ENCODE data around the gene C20orf204. TPM values are rescaled to one million over a fixed set of nuclear protein-coding genes. Genes with fewer than 3 reads are reported as not detected.

The C20orf204 gene
- total and polyA plus RNA-seq, 2 of the 8 experiments (the other 6 are each of a cell fraction or from before 2014, with no cell fraction given) = 0.39 to 0.52 TPM

GRCh38 chr20:64055396-64055892 lies 19.5 kb downstream of the C20orf204 start:
- H3K4me1 ChIP-seq (replicated peaks in 1 of 4; ENCODE audit: control insufficient read depth in 3 of 4, insufficient read depth in 4 of 4, low read length in 3 of 4) = peaks cover 0 to 20% (median 15%) of the 10 kb centered on the region in 4 experiments; a peak in 6 of 7 replicates
- no peak for DNase-seq (ENCODE audit: low read depth in 1 of 2, low spot score in 2 of 2)
- H2BK5ac ChIP-seq (ENCODE audit: low read depth, low read length) = no peak overlapping the region
- no peak overlapping the region for H3K4ac ChIP-seq (replicated peaks; ENCODE audit: insufficient read length, low read depth, low read length)
- H2AK5ac ChIP-seq (ENCODE audit: low read depth, low read length) = no peak overlapping the region
- no peaks in the 10 kb centered on the region for H3K9me3 ChIP-seq (ENCODE audit: insufficient read depth in 2 of 2, low read depth in 1 of 2, low read length in 1 of 2)
- no peak overlapping the region for H3K4me2 ChIP-seq (ENCODE audit: insufficient read depth in 1 of 2, low read depth in 2 of 2, low read length in 2 of 2)
- no peak overlapping the region for H3K9ac ChIP-seq (replicated peaks in 1 of 4; ENCODE audit: extremely low read depth in 1 of 4, low read depth in 3 of 4, low read length in 3 of 4)
- no peaks in the 10 kb centered on the region for H3K79me2 ChIP-seq (ENCODE audit: control insufficient read depth in 1 of 2, insufficient read depth in 2 of 2, low read length in 2 of 2)
- H3K4me3 ChIP-seq (ENCODE audit: extremely low read depth in 1 of 4, insufficient read depth in 2 of 4, low read depth in 3 of 4, low read length in 4 of 4) = no peak overlapping the region
- H3K14ac ChIP-seq (ENCODE audit: insufficient read length) = no peak overlapping the region
- FAIRE-seq = no peak
- TF ChIP-seq SIRT6 (IDR thresholded peaks at IDR 0.05; ENCODE audit: low read length) (no peak), KDM1A (IDR thresholded peaks at IDR 0.05; ENCODE audit: borderline replicate concordance, low read length) (peak; percentile 78; the same call in 1 of the 2 replicates), HDAC2 (IDR thresholded peaks at IDR 0.05; ENCODE audit: borderline replicate concordance in 1 of 2, low read depth in 2 of 2, low read length in 2 of 2) (peak in 1 of 2 experiments; percentile 24; a peak in 1 of 4 replicates)
- no peaks in the 10 kb centered on the region for H4K20me1 ChIP-seq (replicated peaks in 1 of 2; ENCODE audit: control insufficient read depth in 1 of 2, insufficient read depth in 2 of 2, low read length in 2 of 2)
- no peak overlapping the region; the same call in 1 of the 2 replicates for H3K18ac ChIP-seq (ENCODE audit: extremely low read depth, low read length)
- H3K79me1 ChIP-seq (ENCODE audit: low read depth, low read length) = no peaks in the 10 kb centered on the region
- H2BK120ac ChIP-seq (replicated peaks; ENCODE audit: low read depth, low read length) = no peak overlapping the region
- H2BK20ac ChIP-seq (ENCODE audit: low read length) = no peak overlapping the region
- no peak overlapping the region for H4K5ac ChIP-seq (ENCODE audit: insufficient read length, low read depth, low read length)
- POLR2A ChIA-PET (ENCODE audit: partially characterized antibody) = interaction anchor here (1.2 kb wide), 1 partner anchor 19 kb away, joined by 4 read pairs; the partner anchor contains the start of gene C20orf204
- peaks cover 2 to 20% (median 10%) of the 10 kb centered on the region in 4 experiments for H3K27me3 ChIP-seq (replicated peaks in 1 of 4; ENCODE audit: control insufficient read depth in 3 of 4, extremely low read depth in 1 of 4, insufficient read depth in 3 of 4, low read length in 3 of 4)
- H4K8ac ChIP-seq (ENCODE audit: extremely low read depth, insufficient read depth, low read length) = no peak overlapping the region; the same call in 1 of the 2 replicates
- no peak overlapping the region for H2BK15ac ChIP-seq (ENCODE audit: low read length)
- H3K23me2 ChIP-seq (ENCODE audit: low read depth, low read length) = no peaks in the 10 kb centered on the region
- no peak overlapping the region for H2AFZ ChIP-seq (ENCODE audit: low read length)
- H3K27ac ChIP-seq (ENCODE audit: low read depth, low read length) = no peak overlapping the region
- no peak overlapping the region for H3K23ac ChIP-seq (ENCODE audit: insufficient read length)
- no peak overlapping the region for H2BK12ac ChIP-seq (ENCODE audit: low read depth, low read length)
- CTCF ChIA-PET (ENCODE audit: partially characterized antibody) = interaction anchor here (0.6 to 15.0 kb wide), 10 partner anchors 9 to 75 kb away, joined by 3 to 139 read pairs (median 8); partner anchors contain the start of genes LKAAEAR1, OPRL1, PRPF6 and RGS19
- no peaks in the 10 kb centered on the region for H3K36me3 ChIP-seq (ENCODE audit: control insufficient read depth in 2 of 4, insufficient read depth in 4 of 4, low read length in 3 of 4)
- H3K56ac ChIP-seq (replicated peaks; ENCODE audit: insufficient read length, low read depth, low read length) = no peak overlapping the region
- WGBS, 2 experiments (ENCODE audit: extremely low coverage in 1 of 2, insufficient coverage in 1 of 2, insufficient read length in 1 of 2, insufficient replicate concordance in 2 of 2, low coverage in 1 of 2, low lambda C conversion rate in 2 of 2, missing lambda C conversion rate in 1 of 2) = 85% methylated on average over 9 of the region's 9 CpGs; no CpG with 5 or more reads in 1 of the 2 experiments
- H4K91ac ChIP-seq (replicated peaks; ENCODE audit: insufficient read length, low read length) = no peak overlapping the region
